Measurements from ENCODE around the gene EIF2B2.

Gene EIF2B2

DNA sequence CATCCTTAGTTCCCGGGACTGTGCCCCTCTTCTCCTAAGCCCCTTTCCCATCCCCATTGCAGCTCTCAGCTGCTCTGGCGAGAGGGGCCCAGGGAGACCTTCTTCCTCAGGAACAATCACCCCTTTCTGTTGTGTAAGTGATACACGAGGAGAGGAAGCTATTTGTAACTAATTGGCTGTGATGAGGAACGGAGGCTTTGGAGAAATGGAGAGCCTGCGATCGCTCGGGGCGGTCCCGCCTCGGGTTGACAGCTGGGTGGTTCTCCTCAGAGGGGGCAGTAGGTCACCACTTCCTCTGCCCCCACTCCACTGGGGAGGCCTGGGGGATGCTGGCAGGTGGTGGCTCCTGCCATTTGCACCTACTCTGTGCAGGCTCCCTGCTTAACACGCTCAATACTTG lies 40.7 kb upstream of the EIF2B2 start:
- H3K36me3 Mint-ChIP-seq (ENCODE audit: low read depth), result peaks cover 5% of the 10 kb centered on the region
- H3K27ac Mint-ChIP-seq, result no peak overlapping the region
- H3K4me1 Mint-ChIP-seq, result peaks cover 68% of the 10 kb centered on the region
- DNase-seq, result no peak
- H3K4me3 Mint-ChIP-seq, result peak overlapping the region; percentile 11
- H3K27me3 Mint-ChIP-seq (ENCODE audit: low read depth, poor library complexity), result peaks cover 39% of the 10 kb centered on the region
- H3K9me3 Mint-ChIP-seq, result no peaks in the 10 kb centered on the region
- TF ChIP-seq, protein P1, sequence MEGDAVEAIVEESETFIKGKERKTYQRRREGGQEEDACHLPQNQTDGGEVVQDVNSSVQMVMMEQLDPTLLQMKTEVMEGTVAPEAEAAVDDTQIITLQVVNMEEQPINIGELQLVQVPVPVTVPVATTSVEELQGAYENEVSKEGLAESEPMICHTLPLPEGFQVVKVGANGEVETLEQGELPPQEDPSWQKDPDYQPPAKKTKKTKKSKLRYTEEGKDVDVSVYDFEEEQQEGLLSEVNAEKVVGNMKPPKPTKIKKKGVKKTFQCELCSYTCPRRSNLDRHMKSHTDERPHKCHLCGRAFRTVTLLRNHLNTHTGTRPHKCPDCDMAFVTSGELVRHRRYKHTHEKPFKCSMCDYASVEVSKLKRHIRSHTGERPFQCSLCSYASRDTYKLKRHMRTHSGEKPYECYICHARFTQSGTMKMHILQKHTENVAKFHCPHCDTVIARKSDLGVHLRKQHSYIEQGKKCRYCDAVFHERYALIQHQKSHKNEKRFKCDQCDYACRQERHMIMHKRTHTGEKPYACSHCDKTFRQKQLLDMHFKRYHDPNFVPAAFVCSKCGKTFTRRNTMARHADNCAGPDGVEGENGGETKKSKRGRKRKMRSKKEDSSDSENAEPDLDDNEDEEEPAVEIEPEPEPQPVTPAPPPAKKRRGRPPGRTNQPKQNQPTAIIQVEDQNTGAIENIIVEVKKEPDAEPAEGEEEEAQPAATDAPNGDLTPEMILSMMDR (IDR thresholded peaks at IDR 0.05), result no peak

DNA sequence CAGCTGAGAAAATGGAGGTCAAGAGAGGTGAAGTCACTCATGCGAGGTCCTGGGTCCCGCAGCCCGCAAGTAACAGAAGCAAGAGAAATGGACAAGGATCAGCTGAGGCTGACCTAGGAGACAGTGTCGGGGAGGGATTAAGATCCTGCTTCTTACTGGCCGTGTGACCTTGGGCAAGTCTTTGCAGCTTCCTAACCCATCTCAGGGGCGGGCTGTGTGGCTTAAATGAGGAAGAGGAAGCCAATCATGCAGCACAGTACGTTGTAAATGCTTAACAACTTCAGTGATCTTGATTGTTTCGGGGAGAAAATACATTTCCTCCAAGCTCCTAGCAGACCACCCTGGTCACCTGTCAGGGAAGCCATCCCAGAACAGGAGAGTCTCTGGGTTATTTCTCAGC lies 40.2 kb upstream of the EIF2B2 start:
- no peaks in the 10 kb centered on the region for H3K9me3 Mint-ChIP-seq
- H3K4me3 Mint-ChIP-seq, result peak overlapping the region; percentile 11
- TF ChIP-seq, protein P1 (IDR thresholded peaks at IDR 0.05), result no peak
- peaks cover 44% of the 10 kb centered on the region for H3K27me3 Mint-ChIP-seq (ENCODE audit: low read depth, poor library complexity)
- peaks cover 5% of the 10 kb centered on the region for H3K36me3 Mint-ChIP-seq (ENCODE audit: low read depth)
- H3K27ac Mint-ChIP-seq, result no peak overlapping the region
- no peak for DNase-seq
- H3K4me1 Mint-ChIP-seq, result peaks cover 68% of the 10 kb centered on the region

DNA sequence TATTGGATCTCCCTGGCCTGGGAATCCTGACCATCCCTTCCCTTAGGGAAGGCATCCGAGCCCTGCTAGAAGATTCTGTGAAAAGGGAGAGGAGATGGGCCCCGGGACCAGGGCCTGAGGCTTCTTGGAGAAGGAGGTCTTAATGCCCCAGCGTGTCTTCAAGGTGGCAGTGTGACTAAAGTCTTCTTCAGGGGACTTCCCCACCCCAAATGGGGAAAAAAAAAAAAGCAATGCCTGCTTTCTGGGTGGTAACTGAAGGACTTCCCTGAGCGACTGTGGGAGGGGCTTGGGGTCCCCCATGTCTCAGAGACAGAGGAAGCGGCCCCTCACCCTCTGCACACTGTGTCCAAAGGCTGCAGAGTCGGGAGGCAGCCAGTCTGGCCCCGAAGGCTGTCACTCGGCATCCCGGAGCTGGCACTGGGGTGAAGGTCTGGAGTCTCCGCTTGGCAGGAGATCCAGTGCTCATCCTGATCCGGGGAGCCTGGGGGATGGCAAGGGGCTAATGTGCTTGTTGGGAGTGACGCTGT lies 39.5 kb upstream of the EIF2B2 start:
- DNase-seq, result no peak
- Mint-ChIP-seq H3K9me3 (no peaks in the 10 kb centered on the region), H3K27me3 (ENCODE audit: low read depth, poor library complexity) (peaks cover 45% of the 10 kb centered on the region), H3K27ac (peak overlapping the region; percentile 83), H3K4me3 (no peak overlapping the region), H3K36me3 (ENCODE audit: low read depth) (peaks cover 5% of the 10 kb centered on the region), H3K4me1 (peaks cover 73% of the 10 kb centered on the region)
- TF ChIP-seq, protein P1 (IDR thresholded peaks at IDR 0.05), result no peak

DNA sequence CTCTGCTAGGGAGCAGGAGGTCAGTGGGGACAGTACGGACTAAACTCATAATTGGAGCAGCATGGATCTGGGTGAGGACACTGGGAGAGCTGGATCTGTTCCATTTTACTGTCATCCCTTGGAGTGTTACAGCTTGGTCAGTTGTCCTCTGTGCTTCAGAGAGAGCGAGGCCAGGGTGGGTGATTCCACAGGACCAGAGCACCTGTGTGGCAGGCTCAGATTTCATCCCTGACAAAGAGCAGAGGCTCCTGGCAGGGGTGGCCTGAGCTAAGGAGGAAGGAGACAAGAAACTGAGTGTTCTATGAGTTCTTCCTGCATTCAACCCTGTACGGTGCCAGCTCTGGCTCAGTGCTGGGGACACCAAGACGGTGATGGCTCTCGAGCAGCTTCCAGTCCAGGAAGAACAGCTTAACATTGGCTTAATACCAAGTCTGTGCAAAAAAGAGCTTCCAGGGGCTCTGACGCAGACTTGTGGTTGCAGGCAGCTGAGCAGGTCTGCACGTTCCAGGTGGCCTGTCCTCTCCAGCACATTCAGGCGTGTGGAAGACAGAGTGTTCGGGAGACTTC lies 38.9 kb upstream of the EIF2B2 start:
- peaks cover 39% of the 10 kb centered on the region for H3K27me3 Mint-ChIP-seq (ENCODE audit: low read depth, poor library complexity)
- no peaks in the 10 kb centered on the region for H3K9me3 Mint-ChIP-seq
- peaks cover 5% of the 10 kb centered on the region for H3K36me3 Mint-ChIP-seq (ENCODE audit: low read depth)
- DNase-seq, result no peak
- TF ChIP-seq, protein P1 (IDR thresholded peaks at IDR 0.05), result no peak
- H3K27ac Mint-ChIP-seq, result peak overlapping the region; percentile 83
- H3K4me3 Mint-ChIP-seq, result peak overlapping the region; percentile 5
- peaks cover 73% of the 10 kb centered on the region for H3K4me1 Mint-ChIP-seq

DNA sequence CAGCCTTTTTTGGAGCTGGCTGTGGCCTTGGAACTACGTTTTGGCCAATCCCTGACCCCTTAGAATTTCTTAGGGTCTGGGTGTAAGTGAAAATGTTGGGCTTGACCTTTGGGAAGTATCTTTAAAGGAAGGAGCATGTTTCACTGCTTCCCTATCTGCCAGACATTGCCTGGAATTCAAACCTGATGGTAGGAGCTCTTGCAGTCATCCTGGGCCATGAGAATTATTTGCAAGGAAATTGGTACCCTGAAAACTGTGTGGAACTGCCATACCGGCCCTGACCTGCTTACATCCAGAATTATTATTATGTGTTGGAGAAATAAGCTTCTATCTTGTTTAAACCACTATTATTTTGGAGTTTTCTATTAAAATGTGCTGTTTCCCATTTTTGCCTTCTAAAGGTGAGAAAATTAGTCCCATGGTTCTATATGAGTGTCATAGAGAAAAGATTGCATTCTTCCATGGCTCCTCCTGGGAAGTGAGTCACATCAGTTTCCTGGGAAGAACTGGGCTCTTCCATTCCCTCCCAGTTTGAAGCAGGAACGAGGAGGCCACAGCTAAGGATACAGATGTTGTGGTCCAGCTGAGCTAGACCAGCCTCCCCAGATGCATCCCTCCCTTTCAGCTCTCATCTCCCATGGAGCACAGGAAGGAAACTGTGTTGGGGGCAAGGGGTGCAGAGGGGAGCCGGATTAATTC lies 37.8 kb upstream of the EIF2B2 start:
- H3K27ac Mint-ChIP-seq, result no peak overlapping the region
- peaks cover 64% of the 10 kb centered on the region for H3K4me1 Mint-ChIP-seq
- no peaks in the 10 kb centered on the region for H3K9me3 Mint-ChIP-seq
- DNase-seq, result no peak
- H3K36me3 Mint-ChIP-seq (ENCODE audit: low read depth), result peaks cover 5% of the 10 kb centered on the region
- H3K4me3 Mint-ChIP-seq, result no peak overlapping the region
- H3K27me3 Mint-ChIP-seq (ENCODE audit: low read depth, poor library complexity), result peaks cover 38% of the 10 kb centered on the region
- TF ChIP-seq, protein P1 (IDR thresholded peaks at IDR 0.05), result no peak

Measured in nephron progenitor cell (in vitro differentiated cells).